ENCODE measurements around the gene SSTR4. TPM values are rescaled to one million over a fixed set of nuclear protein-coding genes. Genes with fewer than 3 reads are reported as not detected.

The SSTR4 gene
- total RNA-seq, 2 donors from 2014 or later, result not detected

DNA sequence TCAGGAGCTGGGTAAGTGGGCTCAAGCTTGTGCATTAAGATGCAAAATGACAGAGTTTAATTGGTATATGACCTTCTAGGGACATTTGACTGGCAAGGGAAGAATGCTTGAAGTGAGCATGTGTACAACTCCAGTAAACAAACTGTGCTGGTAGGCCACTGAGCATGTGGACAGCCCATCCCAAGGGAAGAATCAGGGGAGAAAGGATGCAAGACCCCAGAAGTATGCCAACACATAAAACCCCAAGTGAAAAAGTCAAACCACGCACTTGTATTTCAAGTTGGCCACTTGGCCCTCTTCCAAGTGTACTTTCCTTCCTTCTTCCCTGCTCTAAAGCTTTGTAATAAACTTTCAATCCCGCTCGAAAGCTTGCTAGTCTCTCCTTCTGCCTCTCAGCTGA is 24.7 kb downstream of the SSTR4 start:
- DNase-seq, result no peak
- no peak for ATAC-seq
- intact Hi-C loops (cut with DNase I), result loop anchor here in 1 of 2 donors (10.0 kb wide), 1 partner anchor 285 kb away; no protein-coding TSS in a partner anchor

GRCh38 chr20:23060629-23061028 is 25.5 kb downstream of the SSTR4 start:
- intact Hi-C loops (cut with DNase I), result no loop called here
- DNase-seq, result no peak
- no peak for ATAC-seq

GRCh38 chr20:23061262-23061661 is 26.1 kb downstream of the SSTR4 start:
- DNase-seq, result no peak
- ATAC-seq, result peak; percentile 7 to 22
- intact Hi-C loops (cut with DNase I), result no loop called here

GRCh38 chr20:23061734-23062561 is 26.8 kb downstream of the SSTR4 start:
- ATAC-seq (peak; percentile 85 to 92), DNase-seq (peak; percentile 74)
- intact Hi-C loops (cut with DNase I), result no loop called here

GRCh38 chr20:23062632-23063031 is 27.5 kb downstream of the SSTR4 start:
- intact Hi-C loops (cut with DNase I), result no loop called here
- no peak for DNase-seq
- ATAC-seq, result no peak

DNA sequence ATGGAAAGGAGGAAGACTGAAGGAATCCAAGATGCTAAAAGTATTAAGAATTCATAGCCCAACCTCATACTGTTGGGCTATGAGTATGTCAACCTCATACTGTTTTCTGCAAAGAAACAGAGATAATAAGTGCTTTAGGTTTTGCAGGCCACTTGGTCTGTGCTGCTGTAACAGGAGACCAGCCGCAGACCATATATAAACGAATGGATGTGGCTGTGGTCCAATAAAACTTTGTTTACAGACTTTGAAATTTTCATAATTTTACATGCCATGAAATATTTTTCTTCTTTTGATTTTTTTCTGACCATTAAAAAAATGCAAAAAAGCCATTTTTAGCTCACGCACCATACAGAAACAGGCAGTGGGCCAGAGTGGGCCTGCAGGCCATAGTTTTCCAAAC is 28.1 kb downstream of the SSTR4 start:
- no peak for DNase-seq
- intact Hi-C loops (cut with DNase I), result no loop called here
- ATAC-seq, result no peak

DNA sequence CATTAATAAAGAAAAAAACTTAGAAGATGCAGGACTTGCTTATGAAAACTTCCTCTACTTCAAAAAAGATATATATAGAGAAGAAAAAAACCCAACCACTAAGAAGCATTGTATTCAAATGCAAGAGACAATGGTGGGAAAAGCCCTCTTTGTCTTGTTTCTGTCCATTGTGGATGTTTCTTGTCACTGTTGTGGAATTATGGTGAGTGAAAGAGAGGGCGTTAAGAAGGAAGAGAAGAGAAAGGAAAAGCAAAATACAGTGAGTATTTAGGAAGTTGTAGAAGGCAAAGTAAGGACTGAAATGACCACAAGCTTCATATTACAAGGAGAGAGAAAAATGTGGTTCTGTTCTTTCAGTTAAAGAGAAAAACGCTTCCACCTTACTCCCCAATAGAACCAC is 28.5 kb downstream of the SSTR4 start:
- DNase-seq (no peak), ATAC-seq (no peak)
- intact Hi-C loops (cut with DNase I), result no loop called here

GRCh38 chr20:23065266-23066201 is 30.4 kb downstream of the SSTR4 start:
- ATAC-seq, result no peak
- intact Hi-C loops (cut with DNase I), result loop anchor here in 1 of 2 donors (5.0 kb wide), 1 partner anchor 52 kb away; no protein-coding TSS in a partner anchor
- DNase-seq, result no peak

DNA sequence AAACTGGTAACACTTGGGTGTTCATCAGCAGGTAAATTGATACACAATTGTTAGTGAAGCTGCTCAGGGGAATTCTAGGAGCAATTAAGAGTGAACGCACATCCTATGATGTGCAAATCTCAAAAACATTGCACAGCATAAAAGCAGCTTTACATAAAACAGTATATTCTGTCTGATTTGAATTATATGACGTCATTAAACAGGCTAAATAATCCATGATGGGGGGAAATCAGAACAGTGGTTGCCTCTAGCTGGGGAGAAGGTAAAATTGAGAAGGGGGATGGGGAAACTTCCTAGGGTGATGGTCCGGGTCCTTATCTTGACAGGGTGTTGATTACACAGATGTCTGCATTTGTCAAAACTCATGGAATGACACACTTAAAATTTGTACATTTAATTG is 31.7 kb downstream of the SSTR4 start:
- DNase-seq (no peak), ATAC-seq (no peak)
- intact Hi-C loops (cut with DNase I), result loop anchor here in 1 of 2 donors (5.0 kb wide), 1 partner anchor 51 kb away; no protein-coding TSS in a partner anchor

DNA sequence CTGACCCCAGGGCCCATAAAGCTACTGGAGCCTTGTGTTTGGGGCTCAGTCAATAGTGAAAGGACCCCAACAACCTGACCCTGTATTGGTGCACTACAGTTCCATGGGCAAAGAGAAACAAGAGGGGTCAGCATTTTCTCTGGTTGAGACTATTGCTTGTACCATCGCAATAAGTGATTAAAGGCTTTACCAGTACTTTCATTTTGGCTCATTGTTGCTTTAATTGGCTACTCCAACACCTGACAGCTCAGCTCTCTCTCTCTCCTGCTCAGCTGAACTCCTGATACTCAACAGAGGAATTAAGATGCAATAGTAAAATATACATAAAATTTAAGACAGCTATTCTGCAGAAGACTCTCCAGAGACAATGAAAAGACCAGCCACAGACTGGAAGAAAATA is 33.2 kb downstream of the SSTR4 start:
- ATAC-seq (no peak), DNase-seq (no peak)
- intact Hi-C loops (cut with DNase I), result loop anchor here in 1 of 2 donors (5.0 kb wide), 1 partner anchor 49 kb away; no protein-coding TSS in a partner anchor

DNA sequence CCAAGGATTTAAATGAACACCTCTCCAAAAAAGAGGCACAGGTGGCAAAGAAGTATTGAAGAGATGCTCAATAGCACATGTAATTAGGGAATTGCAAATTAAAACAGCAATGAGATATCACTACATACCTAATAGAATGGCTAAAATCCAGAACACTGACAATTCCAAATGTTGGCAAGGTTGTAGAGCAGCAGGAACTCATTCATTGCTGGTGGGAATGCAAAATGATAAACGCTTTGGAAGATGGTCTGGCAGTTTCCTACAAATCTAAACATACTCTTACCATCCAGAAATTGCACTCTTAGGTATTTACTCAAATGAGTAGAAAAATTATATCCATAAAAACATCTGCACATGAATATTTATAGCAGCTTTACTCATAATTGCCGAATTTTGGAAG is 34.0 kb downstream of the SSTR4 start:
- intact Hi-C loops (cut with DNase I), result loop anchor here in 1 of 2 donors (5.0 kb wide), 1 partner anchor 48 kb away; no protein-coding TSS in a partner anchor
- DNase-seq, result no peak
- no peak for ATAC-seq

- intact Hi-C loops (cut with DNase I), result no loop called here
- DNase-seq (no peak), ATAC-seq (no peak)
These were observed 36.3 kb downstream of the SSTR4 start for GRCh38 chr20:23071398-23071797.

- DNase-seq (no peak), ATAC-seq (no peak)
- intact Hi-C loops (cut with DNase I), result no loop called here
These were observed 36.9 kb downstream of the SSTR4 start for GRCh38 chr20:23071996-23072395.

- DNase-seq (no peak), ATAC-seq (peak in 1 of 2 donors; percentile 25)
- intact Hi-C loops (cut with DNase I), result no loop called here
These were observed 37.9 kb downstream of the SSTR4 start for GRCh38 chr20:23072892-23073586.

DNA sequence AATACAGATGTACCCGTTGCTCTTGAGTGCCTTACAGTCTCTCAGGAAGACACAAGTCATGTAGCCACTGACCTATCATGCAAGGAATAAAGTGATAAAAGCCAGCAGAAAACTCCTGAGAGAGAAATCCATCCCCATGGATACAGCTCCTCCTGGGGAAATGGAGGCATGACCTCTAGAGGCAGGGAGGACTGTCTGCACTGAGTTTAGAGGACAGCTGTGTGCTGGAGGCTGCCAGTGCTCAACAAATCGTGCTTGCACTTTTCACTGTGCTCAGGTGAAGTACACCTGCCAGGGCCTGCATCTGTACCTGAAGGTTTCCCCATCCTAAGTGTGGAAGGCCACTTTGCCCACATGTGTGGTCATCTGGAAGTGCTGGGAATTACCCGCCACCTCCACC is 38.9 kb downstream of the SSTR4 start:
- intact Hi-C loops (cut with DNase I), result no loop called here
- no peak for ATAC-seq
- no peak for DNase-seq

DNA sequence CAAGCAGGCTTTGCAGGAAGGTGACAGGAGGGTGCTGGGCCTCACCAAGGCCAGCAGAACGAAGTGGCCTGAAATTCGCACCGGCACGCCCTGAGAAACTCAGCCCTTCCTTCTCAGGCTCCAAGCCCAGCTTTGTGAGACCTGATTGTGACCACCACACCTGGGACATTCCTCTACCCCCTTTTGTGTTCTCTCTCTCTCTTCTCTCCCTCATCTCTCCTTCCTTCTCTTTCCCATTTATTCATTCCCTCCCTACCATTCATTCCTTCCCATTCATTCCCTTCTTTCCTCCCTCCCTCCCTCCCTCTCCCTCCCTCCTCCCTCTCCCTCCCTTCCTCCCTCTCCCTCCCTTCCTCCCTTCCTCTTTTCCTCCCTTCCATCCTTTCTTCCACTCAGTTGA is 42.2 kb downstream of the SSTR4 start:
- DNase-seq (no peak), ATAC-seq (no peak)
- intact Hi-C loops (cut with DNase I), result no loop called here

DNA sequence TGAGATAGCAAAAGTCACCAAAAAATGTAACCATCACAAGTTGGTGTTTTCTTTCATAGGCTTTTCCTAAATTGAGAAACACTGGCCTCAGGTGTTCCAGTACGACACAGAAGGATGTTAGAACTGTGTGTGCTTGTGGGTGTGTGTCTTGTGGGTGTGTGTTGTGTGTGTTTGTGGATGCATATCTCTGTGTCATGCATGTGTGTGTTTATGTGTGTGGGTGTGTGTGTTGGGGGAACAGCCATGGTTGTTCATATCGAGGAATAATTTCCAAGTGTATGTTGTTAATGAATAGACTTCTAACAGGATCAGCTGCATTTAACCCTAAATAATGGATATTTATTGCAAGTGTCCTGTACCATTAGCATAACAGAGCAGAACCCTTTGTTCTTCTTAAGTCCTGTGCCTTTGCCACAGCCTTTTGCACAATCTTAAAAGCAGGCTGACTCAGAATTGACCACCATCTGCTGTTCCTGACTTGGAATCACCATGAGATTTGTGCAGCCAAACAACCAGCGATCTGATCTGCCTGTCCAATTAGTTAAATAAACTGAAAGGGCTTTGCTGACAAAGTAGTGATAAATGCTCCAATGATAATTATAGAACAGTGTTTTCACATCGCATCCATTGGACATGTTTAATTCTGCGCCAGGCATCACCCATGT is 43.4 kb downstream of the SSTR4 start:
- DNase-seq (no peak), ATAC-seq (no peak)
- intact Hi-C loops (cut with DNase I), result no loop called here

DNA sequence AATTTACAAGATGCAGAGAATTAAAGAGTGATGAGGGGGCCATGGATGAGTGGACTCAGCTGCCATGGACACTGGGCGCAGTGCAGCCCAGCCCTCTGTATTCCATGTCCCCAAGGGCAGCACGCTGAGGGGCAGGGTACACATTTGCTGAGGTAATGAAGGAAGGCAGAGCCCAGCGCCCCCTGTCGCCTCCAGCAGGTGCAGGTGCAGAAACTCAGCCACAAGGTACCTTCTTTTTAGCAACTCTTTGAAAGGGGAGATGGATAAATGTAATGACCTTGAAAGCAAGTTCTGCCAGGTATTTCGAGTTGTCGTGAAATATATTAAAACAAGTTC is 43.9 kb downstream of the SSTR4 start:
- intact Hi-C loops (cut with DNase I), result no loop called here
- DNase-seq (no peak), ATAC-seq (no peak)

DNA sequence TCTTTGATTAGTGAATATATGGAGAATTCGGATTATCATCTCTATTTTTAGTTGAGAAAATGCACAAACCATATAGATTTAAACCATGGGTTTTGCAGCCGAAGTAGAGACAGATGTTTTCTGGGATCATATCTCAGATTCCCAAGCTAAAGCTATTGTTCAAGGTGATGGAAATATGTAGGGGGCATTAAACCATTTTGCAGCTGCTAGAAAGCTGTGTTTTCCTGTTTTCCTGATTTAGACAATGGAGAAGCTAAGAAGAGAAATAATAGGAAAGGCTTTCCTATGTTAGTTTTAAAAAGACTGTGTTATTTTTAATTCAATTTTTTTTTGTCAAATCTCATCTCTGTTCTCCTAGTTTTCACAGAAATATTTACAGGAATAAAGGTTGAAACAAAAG is 44.8 kb downstream of the SSTR4 start:
- ATAC-seq (no peak), DNase-seq (no peak)
- intact Hi-C loops (cut with DNase I), result no loop called here
